CD4-positive, alpha-beta T cell (primary cell): Measurements from ENCODE around the gene MTUS2. TPM values are rescaled to one million over a fixed set of nuclear protein-coding genes. Genes with fewer than 3 reads are reported as not detected.

Source experiments
- ATAC-seq: fragments of 200-7000 bp; cut with Tn5 transposase; one replicate; pipeline ENCODE4 v1.10.0; 2022; ENCODE audit warnings: mild to moderate bottlenecking; ENCODE audit not compliant: poor library complexity
- CTCF ChIA-PET: fragments of 350-600 bp; sonication (Branson Sonifier 250); formaldehyde crosslinking; loops from one replicate; lab custom pipeline; 2021; ENCODE audit warnings: antibody characterized with exemption, inconsistent platforms; lab: Charles Lee
- POLR2A ChIA-PET: fragments of 350-600 bp; sonication (Branson Sonifier 250); formaldehyde crosslinking; loops from one replicate; lab custom pipeline; 2021; ENCODE audit warnings: antibody characterized with exemption, inconsistent platforms; lab: Charles Lee
- DNase-seq, 14 experiments: peaks; one replicate each; pipeline ENCODE4 v3.0.0-alpha.2; 2013 to 2020; ENCODE audit warnings: mixed read lengths in 2 of 14
- H3K27ac ChIP-seq, 2 donors: one replicate each; pipeline versions ENCODE4 v1.5.1 to v1.7.0; 2013; ENCODE audit warnings: low read length in 2 of 2, low read depth in 1 of 2, mild to moderate bottlenecking in 1 of 2
- H3K27me3 ChIP-seq, 2 experiments: 1 replicate in 1 of 2; 2 replicates in 1 of 2; pipeline versions ENCODE4 v1.6.1 to v1.7.0; 2013; ENCODE audit warnings: low read length in 2 of 2, control low read depth in 1 of 2, mild to moderate bottlenecking in 1 of 2, moderate library complexity in 1 of 2; ENCODE audit not compliant: insufficient read depth in 2 of 2, control insufficient read depth in 1 of 2
- H3K36me3 ChIP-seq: one replicate; pipeline ENCODE4 v1.6.1; 2013; ENCODE audit warnings: low read length, control low read depth; ENCODE audit not compliant: insufficient read depth
- H3K4me1 ChIP-seq: one replicate; pipeline ENCODE4 v1.6.1; 2013; ENCODE audit warnings: low read length, control low read depth; ENCODE audit not compliant: insufficient read depth
- H3K4me3 ChIP-seq: one replicate; pipeline ENCODE4 v1.5.1; 2013; ENCODE audit warnings: mild to moderate bottlenecking, low read length, moderate library complexity
- H3K9me3 ChIP-seq, 2 experiments: 1 replicate in 1 of 2; 2 replicates in 1 of 2; pipeline versions ENCODE4 v1.6.1 to v1.7.0; 2013; ENCODE audit warnings: low read length in 2 of 2, mild to moderate bottlenecking in 2 of 2, control low read depth in 1 of 2, moderate library complexity in 1 of 2; ENCODE audit not compliant: control insufficient read depth in 1 of 2, insufficient read depth in 1 of 2
- H3K27ac Mint-ChIP-seq: one replicate; pipeline ENCODE4 v1.8.0; 2020; ENCODE audit warnings: mixed read lengths
- H3K27me3 Mint-ChIP-seq: one replicate; pipeline ENCODE4 v1.8.0; 2021; ENCODE audit warnings: mixed read lengths
- H3K36me3 Mint-ChIP-seq: one replicate; pipeline ENCODE4 v1.8.0; 2021; ENCODE audit warnings: low read depth, mixed read lengths
- H3K4me1 Mint-ChIP-seq: one replicate; pipeline ENCODE4 v1.8.0; 2021; ENCODE audit warnings: low read depth, mixed read lengths
- H3K4me3 Mint-ChIP-seq: one replicate; pipeline ENCODE4 v1.8.0; 2020; ENCODE audit warnings: mild to moderate bottlenecking, mixed read lengths
- H3K9me3 Mint-ChIP-seq: one replicate; pipeline ENCODE4 v1.8.0; 2020; ENCODE audit warnings: mixed read lengths
- CTCF ChIP-seq: fragments of 200-600 bp; IDR thresholded peaks from one replicate; pipeline ENCODE4 v1.8.0; 2022; ENCODE audit warnings: antibody characterized with exemption, mild to moderate bottlenecking
- intact Hi-C, 2 experiments: fragments of 100-400 bp; cut with DNase I in 1 of 2; cut with micrococcal nuclease in 1 of 2; formaldehyde crosslinking; loops; one replicate each; pipeline versions ENCODE4 v1.15.1 to v1.9.0; 2023 to 2025; cut with DNase I, micrococcal nuclease
- total RNA-seq, 174 experiments: library from RNA in 2 of 174; stranded (reverse) in 2 of 174; gene quantifications; one replicate each; pipeline ENCODE4 v1.2.3 and lab custom pipeline; 2021 to 2026

The MTUS2 gene
- total RNA-seq, 2 experiments from 2014 or later = 0.38 to 0.81 TPM

DNA sequence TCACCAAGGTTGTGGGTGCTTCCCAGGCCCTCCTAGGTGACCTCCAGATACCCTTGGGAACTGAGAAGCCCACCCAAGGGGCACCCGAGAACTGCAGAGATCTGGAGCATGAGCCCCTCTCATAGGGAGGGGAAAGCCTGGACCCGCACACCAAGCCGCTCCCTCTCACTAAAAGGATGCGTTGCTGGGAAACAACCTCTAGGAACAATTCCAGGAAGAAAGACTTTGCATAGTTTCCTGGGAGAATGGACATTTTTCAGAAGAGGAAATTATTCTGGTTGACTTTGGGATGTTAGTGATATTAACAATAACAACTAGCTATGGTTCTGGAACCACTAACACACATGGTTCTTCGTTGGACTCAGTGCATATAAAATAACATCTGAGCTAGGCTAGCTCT, 710.8 kb downstream of the MTUS2 start:
- Mint-ChIP-seq H3K27ac (no peak overlapping the region), H3K36me3 (peaks cover 96% of the 10 kb centered on the region), H3K4me3 (no peak overlapping the region), H3K4me1 (no peaks in the 10 kb centered on the region), H3K9me3 (no peaks in the 10 kb centered on the region), H3K27me3 (no peaks in the 10 kb centered on the region)
- ATAC-seq = no peak
- Histone ChIP-seq H3K9me3 (no peaks in the 10 kb centered on the region), H3K4me3 (no peak overlapping the region), H3K36me3 (peaks cover 79% of the 10 kb centered on the region), H3K27me3 (no peaks in the 10 kb centered on the region), H3K27ac (no peak overlapping the region), H3K4me1 (no peaks in the 10 kb centered on the region)
- intact Hi-C loops = no loop called here
- ChIA-PET CTCF (no interaction called here), POLR2A (no interaction called here)
- DNase-seq = no peak
- TF ChIP-seq CTCF = no peak

DNA sequence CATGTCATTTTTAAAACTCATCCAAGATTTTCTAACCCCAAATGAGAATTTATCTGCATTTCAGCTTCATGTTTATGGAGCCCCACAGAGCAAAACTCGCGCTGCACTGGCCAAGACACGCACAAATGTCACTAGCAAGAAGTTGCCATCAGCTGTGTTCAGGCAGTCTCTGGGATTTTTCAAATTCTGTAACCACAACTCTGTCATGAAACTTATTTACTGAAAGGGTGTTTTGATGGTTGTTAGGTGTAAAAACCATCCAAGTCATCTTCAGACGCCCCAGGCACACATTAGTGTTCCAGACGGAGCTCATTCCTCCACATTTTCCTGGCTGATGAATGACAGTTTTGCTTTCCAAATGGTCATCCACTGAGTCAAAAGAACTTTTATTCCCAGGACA, 712.0 kb downstream of the MTUS2 start:
- Mint-ChIP-seq H3K27ac (no peak overlapping the region), H3K36me3 (peaks cover 90% of the 10 kb centered on the region), H3K4me1 (no peaks in the 10 kb centered on the region), H3K4me3 (no peak overlapping the region), H3K27me3 (no peaks in the 10 kb centered on the region), H3K9me3 (no peaks in the 10 kb centered on the region)
- ChIA-PET CTCF (no interaction called here), POLR2A (no interaction called here)
- Histone ChIP-seq H3K4me3 (no peak overlapping the region), H3K4me1 (no peaks in the 10 kb centered on the region), H3K27ac (no peak overlapping the region), H3K9me3 (no peaks in the 10 kb centered on the region), H3K27me3 (no peaks in the 10 kb centered on the region), H3K36me3 (peaks cover 72% of the 10 kb centered on the region)
- intact Hi-C loops = no loop called here
- DNase-seq (peak in 1 of 14 experiments; percentile 2), ATAC-seq (no peak)
- no peak for TF ChIP-seq CTCF

DNA sequence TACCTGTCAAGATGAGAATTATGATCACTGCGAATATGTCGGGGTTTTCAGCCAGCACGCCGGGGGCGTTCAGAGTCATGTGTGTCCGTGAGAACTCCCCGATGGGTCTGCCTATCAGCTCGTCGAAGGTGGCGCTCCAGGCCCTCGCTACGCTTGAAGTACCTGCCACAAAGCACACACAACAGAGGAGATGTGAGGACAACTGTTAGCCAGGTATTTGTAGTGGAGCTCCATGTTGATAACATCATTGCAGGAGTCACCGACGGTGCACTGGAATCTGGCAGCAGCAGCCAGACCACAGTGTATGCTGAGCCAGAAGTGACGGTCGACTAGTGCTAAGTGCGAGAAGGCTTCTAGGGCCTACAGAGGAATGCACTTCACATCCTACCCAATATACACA, 712.7 kb downstream of the MTUS2 start:
- DNase-seq = no peak
- Histone ChIP-seq H3K27me3 (no peaks in the 10 kb centered on the region), H3K4me1 (no peaks in the 10 kb centered on the region), H3K4me3 (no peak overlapping the region), H3K27ac (no peak overlapping the region), H3K36me3 (peaks cover 65% of the 10 kb centered on the region), H3K9me3 (no peaks in the 10 kb centered on the region)
- no peak for TF ChIP-seq CTCF
- ATAC-seq = no peak
- H3K27ac Mint-ChIP-seq = no peak overlapping the region
- intact Hi-C loops = no loop called here
- no peaks in the 10 kb centered on the region for H3K27me3 Mint-ChIP-seq
- H3K36me3 Mint-ChIP-seq = peaks cover 86% of the 10 kb centered on the region
- peaks cover 5% of the 10 kb centered on the region for H3K4me1 Mint-ChIP-seq
- ChIA-PET CTCF (no interaction called here), POLR2A (no interaction called here)
- no peak overlapping the region for H3K4me3 Mint-ChIP-seq
- no peaks in the 10 kb centered on the region for H3K9me3 Mint-ChIP-seq
